Hematopoietic multipotent progenitor cell (in vitro differentiated cells): Measurements from ENCODE around the gene DHX30. TPM values are rescaled to one million over a fixed set of nuclear protein-coding genes. Genes with fewer than 3 reads are reported as not detected.

Experiments
- DNase-seq, 3 donors: peaks; one replicate each; pipeline ENCODE4 v3.0.0-alpha.2; 2011 to 2015; ENCODE audit warnings: low read depth in 2 of 3, low spot score in 2 of 3
- total RNA-seq: library from RNA; depleted of rRNA; stranded (reverse); fragments of >200 nt; gene quantifications from one replicate; pipeline ENCODE4 v1.2.3, GENCODE V29; 2012

Gene DHX30
- total RNA-seq, 1 donor, result 88.3 TPM

DNA sequence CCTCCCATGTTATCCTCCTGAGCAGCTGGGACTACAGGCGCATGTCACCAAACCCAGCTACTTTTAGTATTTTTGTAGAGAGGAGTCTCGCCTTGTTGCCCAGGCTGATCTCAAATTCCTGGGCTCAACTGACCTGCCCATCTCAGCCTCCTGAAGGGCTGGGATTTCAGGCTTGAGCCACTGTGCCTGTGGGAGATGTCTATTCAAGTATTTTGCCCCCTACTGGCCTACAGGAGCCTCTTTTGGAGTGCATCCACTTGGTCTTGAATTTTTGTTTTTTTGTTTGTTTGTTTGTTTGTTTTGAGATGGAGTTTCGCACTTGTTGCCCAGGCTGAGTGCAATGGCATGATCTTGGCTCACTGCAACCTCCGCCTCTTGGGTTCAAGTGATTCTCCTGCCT is 3.2 kb upstream of the DHX30 start:
- DNase-seq, result no peak

DNA sequence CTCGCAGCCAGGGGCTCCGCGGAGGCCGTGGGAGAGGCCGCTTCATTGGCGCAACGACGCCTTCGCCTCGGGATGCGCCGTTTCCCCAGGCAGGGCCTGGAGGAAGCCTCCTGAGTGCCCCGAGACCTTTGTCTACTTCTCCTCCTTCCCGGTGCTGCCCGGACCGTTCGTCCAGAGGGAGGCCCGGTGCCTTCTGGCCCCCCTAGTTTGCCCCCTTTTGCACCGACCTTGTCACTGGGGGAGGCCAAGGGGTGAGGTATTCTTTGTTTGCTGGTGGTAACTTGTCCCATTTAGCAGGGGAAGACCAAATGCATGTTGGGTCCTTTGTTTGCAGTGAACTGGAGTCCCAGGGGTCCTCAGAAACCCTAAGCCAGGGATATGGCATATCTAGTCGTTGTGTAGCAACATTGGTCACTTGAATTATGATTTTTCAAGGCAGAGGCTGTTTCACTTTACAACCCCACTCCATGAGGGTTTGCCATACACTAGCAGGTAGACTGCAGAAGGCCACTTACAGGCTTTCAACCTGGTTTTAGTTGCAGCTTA is 615 bp downstream of the DHX30 start:
- no peak for DNase-seq

DNA sequence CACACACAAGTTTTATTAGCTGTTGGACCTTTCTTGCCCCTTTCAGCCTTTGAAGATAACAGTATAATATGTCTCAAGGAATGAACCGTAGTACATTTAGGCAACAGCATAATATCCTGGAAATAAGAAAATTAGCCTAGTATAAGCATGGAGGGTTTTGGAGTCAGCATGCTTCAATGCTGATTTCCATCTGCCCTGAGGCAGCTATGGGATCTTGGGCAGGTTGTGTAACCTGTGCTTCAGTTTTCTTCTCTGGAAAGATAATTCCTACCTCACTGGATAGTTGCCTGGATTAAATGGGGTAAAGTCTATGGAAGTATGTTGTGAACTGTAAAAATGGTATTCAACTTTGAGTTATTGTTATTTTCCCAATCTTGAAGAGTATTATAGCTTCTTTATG is 1.6 kb downstream of the DHX30 start:
- no peak for DNase-seq

DNA sequence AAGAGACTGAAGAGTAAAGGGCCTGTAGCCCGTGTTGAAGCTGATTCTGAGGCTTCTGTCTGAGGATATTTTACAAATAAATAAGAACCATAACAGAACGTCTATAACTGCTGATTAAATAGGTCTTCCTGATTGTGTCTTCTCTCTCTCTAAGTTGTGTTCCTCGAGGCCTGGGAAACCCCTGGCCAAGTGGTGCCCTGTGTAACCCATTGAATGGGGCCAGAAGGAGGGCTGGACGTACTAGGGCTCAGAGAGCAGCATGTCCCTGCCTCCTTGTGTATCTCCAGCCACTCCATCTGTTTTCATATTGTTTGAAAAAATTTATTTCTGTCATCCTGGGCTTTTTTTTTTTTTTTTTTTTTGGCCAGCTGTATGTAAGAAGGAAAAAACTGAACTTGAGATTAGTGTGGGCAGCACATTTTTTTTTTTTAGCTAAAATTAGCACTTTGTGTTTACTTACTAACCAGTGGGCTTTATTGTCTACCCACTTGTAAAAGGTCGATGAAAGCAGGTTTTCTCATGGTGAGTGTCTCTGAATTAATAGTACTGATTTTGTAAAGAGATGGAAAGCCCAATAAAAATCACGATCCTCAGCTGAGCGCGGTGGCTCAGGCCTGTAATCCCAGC is 10.7 kb downstream of the DHX30 start:
- no peak for DNase-seq

DNA sequence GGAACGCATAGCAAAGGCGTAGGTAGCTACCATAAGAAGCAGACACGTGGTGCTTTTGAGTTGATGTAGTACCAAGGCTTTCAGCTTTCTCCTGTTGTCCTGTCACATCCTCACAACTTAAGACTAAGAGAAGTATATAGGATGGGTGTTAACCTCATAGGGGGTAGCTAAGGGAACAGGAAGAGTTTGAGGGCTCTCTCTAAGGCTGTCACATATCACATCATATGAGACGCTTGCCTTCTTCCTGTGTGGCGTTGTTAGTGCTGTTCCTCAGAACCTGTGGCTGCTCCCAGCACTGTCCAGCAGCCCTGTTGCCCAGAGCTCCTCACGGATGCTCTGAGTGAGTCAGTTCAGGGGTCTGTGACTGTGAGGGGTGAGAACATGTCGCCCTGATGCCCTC is 14.7 kb downstream of the DHX30 start:
- no peak for DNase-seq

DNA sequence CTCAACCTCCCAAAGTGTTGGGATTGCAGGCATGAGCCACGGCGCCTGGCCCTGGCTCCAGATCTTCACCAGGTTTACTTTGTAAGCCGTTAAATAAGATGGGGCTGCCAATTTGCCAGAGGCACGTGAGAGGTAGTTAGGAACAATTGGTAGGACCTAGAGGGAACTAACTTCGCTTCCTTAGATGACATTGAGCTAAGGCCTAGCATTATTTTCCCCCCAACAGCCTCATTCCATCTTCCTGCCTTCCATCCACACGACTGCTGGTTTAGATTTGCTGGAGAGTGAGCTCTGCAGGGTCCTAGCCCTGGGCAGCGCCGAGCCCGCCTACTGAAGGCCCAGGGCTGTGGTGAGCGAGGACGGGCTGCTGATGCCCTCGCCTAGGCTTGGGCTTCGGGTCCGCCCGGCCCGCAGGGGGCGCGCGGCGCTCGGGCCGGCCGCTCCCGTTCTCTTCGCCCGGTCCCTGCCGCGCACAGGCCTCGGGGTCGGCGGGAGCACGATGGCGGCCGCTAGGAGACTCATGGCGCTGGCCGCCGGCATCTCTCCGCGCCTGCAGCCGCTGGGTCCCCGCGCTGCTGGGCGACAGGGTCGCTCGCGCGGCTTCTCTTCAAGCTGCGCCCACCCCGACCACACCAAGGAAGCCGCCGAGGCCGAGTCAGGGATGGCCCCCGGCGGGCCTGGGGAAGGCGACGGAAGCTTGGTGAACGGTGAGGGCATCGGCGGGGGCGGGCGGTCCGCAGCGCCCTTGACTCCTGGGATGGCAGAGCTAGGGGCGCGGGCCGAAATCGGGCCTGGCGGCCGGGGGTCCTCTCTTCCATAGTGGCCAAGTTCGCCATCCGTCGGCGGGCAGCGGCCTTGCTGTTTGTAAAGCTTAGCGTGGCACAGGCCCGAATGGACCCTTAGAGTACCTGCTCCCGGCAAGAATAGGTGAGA is 21.9 kb downstream of the DHX30 start:
- peak; percentile 78 to 85 (median 82) for DNase-seq

DNA sequence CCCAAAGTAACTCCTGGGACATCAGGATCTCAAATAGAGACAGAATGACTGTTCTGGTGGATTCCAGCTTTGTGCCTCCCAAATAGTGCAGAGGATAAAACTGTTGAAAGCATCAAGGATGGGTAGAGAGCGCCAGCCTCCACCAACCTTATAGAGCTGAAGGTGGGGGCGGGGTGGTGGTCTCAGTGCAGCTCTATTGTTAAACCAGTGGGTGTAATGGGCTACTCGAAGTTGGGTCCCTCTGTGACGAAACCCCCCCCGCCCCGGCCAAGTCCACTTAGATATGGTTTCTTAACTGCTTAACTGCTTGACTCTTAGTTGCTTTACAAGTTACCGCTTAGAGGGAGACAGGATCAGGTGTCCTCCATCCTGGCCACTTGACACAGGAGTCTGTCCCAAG is 22.7 kb downstream of the DHX30 start:
- DNase-seq, result no peak

DNA sequence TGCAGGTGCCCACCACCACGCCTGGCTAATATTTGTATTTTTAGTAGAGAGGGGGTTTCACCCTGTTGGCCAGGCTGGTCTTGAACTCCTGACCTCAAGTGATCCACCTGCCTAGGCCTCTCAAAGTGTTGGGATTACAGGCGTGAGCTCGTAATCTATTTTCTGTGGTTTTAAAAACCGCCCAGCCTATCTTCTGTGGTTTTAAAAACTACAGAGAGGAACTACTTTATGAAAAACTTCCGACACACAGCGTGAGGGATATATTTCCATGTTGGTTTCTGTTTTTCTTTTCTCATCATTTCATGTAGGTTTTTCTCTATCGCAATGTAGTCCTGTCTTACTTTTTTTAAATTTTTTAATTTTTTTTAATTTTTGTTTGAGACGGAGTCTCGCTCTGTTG is 26.5 kb downstream of the DHX30 start:
- peak in 1 of 3 donors; percentile 36 for DNase-seq

DNA sequence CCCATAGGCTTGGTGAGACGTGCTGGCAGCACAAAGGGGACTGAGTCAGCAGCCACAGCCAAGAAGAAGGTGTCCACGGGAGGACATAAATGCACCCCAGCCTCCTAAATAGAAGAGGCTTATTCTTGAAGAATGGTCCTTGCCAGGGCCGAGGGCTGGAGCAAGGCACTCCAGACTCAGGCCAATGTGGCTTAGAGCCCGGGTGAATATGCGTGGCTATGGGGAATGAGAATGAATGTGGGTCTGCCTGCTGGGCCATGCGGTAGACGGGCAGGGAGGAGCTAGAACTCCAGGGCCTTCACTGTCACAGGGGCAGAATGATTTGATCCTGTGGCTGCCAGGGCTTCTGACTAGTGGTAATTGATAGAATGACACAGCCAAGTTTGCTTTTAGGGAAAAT is 34.0 kb downstream of the DHX30 start:
- DNase-seq, result no peak

DNA sequence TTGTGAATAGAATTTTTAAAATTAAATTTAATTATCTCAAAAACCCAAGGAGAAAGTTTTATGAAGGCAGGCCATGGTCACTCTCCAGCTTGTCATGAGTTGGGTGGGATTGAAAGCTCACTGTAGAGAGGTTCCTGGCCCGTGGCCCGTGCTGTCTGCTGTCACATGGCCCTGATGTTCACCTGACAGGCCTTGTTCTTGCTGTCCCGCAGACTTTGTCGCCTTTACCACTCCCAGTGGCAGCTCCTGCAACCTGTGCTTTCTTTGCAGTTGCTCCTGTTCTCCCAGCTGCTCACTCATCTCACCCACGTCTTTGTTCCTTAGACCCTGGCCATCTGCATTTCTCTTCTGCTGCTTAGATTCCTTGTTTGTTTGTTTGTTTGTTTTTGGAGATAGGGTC is 35.6 kb downstream of the DHX30 start:
- no peak for DNase-seq

DNA sequence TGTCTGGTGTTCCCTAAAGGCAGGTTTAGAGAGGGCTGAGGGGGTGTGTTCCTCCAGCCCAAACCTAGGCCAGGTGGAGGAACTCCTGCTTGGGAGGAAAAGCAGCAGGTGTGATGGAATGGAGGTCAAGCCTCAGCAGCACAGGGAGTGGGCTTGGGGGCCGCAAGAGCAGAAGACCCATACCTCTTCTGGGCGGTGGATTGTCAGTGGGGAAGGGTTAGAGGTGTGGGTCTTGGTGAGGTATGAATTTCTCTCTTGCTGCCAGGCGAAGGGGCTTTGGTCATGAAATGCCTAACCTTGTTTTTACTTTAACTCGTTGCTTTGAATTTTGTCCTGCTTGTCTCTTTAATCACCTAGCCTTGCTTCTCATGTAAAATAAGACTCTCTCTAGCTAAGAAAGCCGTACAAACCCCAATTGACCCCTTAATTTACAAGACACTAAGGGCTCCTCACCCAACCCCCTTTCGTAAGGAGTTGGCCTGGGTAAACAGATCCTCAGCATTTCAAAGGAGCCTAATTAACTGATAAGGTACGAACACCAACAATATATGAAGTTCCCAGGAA is 38.9 kb downstream of the DHX30 start:
- DNase-seq, result no peak

DNA sequence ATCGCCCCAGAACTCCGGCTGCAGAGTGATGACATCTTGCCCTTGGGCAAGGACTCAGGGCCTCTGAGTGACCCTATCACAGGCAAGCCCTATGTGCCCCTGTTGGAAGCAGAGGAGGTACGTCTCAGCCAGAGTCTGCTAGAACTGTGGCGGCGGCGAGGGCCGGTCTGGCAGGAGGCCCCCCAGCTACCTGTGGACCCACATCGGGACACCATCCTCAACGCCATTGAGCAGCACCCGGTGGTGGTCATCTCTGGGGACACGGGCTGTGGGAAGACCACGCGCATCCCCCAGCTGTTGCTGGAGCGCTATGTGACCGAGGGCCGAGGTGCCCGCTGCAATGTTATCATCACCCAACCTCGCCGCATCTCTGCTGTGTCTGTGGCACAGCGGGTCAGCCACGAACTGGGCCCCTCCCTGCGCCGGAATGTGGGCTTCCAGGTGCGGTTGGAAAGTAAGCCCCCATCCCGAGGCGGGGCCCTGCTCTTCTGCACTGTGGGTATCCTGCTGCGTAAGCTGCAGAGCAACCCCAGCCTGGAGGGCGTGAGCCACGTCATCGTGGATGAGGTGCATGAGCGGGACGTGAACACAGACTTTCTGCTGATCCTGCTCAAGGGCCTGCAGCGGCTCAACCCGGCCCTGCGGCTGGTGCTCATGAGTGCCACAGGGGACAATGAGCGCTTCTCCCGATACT is 43.4 kb downstream of the DHX30 start:
- no peak for DNase-seq

DNA sequence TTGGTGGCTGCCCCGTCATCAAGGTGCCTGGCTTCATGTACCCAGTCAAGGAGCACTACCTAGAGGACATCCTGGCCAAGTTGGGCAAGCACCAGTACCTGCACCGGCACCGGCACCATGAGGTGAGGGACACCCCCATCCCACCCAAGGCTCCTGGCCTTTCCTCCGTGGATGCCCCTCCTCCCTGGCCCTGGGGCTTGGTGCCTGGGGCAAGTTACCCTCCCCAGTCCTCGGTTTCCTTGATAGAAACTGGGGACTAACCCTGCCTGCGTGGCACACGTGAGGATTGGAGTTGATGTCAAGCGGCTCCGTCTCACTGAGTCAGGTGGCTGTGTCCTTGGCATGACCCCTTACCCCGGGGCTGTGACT is 43.9 kb downstream of the DHX30 start:
- DNase-seq, result no peak

DNA sequence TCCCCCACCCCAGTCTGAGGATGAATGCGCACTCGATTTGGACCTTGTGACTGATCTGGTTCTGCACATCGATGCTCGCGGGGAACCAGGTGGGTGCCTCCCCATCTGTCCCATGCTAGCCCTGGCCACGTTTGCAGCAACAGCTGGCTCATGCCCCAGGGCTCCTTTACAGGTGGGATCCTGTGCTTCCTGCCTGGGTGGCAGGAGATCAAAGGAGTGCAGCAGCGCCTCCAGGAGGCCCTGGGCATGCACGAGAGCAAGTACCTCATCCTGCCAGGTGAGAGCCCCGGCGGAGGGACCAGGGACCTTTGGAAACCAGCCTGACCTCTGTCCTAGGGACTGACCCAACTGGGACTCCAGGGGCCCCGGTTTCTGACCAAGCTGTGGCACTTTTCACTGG is 44.3 kb downstream of the DHX30 start:
- DNase-seq, result no peak

DNA sequence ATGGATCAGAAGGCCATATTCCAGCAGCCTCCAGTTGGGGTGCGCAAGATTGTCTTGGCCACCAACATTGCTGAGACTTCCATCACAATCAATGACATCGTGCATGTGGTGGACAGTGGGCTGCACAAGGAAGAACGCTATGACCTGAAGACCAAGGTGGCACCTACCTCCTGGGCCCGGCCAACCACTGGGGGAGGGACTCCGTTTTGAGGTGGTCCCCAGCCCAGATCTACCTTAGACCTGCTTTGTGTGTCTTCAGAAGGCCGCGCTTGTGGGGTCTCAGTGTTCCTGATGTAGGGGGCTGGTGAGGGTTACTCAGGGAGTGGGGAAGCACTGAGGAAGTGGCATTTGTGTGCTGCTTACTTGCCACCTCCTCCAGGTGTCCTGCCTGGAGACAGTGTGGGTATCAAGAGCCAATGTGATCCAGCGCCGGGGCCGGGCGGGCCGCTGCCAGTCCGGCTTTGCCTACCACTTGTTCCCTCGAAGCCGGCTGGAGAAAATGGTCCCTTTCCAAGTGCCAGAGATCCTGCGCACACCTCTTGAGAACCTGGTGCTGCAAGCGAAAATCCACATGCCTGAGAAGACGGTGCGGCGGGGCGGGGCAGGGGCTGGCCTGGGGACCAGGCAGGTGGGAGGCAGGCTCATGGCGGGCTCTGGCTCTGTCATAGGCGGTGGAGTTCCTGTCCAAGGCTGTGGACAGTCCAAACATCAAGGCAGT is 45.0 kb downstream of the DHX30 start:
- DNase-seq, result no peak

DNA sequence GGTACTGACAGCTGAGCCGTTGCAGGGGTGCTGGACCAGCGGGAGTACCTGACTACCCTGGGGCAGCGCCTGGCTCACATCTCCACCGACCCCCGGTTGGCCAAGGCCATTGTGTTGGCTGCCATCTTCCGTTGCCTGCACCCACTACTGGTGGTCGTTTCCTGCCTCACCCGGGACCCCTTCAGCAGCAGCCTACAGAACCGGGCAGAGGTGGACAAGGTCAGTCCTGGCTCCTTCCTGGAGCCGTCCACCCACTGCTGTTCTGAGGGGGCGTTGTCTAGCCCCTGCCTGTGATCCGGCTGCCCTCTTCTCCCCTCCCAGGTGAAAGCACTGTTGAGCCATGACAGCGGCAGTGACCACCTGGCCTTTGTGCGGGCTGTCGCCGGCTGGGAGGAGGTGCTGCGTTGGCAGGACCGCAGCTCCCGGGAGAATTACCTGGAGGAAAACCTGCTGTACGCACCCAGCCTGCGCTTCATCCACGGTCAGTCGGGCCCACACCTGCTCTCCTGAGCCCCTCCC is 45.7 kb downstream of the DHX30 start:
- DNase-seq, result no peak

DNA sequence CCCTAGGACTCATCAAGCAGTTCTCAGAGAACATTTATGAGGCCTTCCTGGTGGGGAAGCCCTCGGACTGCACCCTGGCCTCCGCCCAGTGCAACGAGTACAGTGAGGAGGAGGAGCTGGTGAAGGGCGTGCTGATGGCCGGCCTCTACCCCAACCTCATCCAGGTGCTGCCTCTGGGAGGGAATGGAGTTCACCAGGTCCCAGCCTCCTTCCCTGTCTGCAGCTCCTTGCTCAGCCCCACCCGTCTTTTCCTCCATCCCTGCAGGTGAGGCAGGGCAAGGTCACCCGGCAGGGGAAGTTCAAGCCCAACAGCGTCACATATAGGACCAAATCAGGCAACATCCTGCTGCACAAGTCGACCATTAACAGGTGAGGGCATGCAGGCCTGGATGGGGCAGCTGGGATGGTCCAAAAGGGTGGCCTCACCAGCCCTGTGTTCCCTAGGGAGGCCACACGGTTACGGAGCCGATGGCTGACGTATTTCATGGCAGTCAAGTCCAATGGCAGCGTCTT is 46.3 kb downstream of the DHX30 start:
- DNase-seq, result no peak

DNA sequence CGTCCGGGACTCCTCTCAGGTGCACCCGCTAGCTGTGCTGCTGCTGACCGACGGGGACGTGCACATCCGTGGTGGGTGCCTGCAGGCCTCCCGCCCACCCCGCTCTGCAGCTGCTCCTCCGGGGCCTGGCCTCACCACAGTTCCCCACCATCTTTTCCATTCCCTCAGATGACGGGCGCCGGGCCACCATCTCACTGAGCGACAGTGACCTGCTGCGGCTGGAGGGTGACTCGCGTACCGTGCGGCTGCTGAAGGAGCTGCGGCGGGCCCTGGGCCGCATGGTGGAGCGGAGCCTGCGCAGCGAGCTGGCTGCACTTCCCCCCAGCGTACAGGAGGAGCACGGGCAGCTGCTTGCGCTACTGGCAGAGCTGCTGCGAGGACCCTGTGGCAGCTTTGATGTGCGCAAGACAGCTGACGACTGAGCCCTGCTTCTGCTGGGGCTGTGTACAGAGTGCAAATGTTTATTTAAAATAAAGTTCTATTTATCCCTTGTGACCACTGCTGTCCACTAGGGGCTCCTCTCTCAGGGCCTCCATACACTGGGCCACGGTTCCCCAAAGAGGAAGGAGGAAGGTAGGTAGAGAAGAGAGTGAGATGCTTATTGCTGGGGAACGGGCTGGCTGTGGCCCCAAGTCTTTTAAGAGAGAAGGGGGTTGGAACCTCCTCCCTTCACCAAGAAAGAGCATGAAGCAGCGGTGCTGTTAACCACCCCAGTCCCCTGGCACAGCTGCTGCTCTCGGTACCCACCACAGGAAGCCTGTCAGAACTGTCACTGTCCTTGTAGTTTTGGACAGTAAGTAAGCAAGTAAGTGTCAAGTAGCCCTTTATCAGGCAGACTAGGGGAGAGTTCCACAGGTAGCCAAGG is 47.0 kb downstream of the DHX30 start:
- DNase-seq, result peak in 2 of 3 donors; percentile 9 to 57
